Measurements from ENCODE around the gene MRPL51.
"Not testable (repeated sequence)": the region's sequence is repeated elsewhere in the genome, so short reads cannot be mapped to it uniquely, and the experiment has no call there.

Gene MRPL51

GRCh38 chr12:6469609-6470374 lies 23.3 kb downstream of the MRPL51 start:
- peak overlapping the region; percentile 81 for H3K4me3 ChIP-seq (ENCODE audit: control insufficient read depth, low read depth, low read length)
- no peak for TF ChIP-seq CTCF (conservative IDR thresholded peaks at IDR 0.05; ENCODE audit: control insufficient read depth, insufficient read depth, low read depth, low read length)
- no peak for DNase-seq (ENCODE audit: low read depth)

- peak overlapping the region; percentile 81 for H3K4me3 ChIP-seq (ENCODE audit: control insufficient read depth, low read depth, low read length)
- no peak for DNase-seq (ENCODE audit: low read depth)
Measured at GRCh38 chr12:6469092-6469491, 24.0 kb downstream of the MRPL51 start.

GRCh38 chr12:6468283-6468575 lies 24.8 kb downstream of the MRPL51 start:
- TF ChIP-seq CTCF (conservative IDR thresholded peaks at IDR 0.05; ENCODE audit: control insufficient read depth, insufficient read depth, low read depth, low read length), result no peak
- peak; percentile 67 for DNase-seq (ENCODE audit: low read depth)
- no peak overlapping the region for H3K4me3 ChIP-seq (ENCODE audit: control insufficient read depth, low read depth, low read length)

More at GRCh38 chr12:6469092-6469491, 24.0 kb downstream of the MRPL51 start:
- no peak for TF ChIP-seq CTCF (conservative IDR thresholded peaks at IDR 0.05; ENCODE audit: control insufficient read depth, insufficient read depth, low read depth, low read length)

DNA sequence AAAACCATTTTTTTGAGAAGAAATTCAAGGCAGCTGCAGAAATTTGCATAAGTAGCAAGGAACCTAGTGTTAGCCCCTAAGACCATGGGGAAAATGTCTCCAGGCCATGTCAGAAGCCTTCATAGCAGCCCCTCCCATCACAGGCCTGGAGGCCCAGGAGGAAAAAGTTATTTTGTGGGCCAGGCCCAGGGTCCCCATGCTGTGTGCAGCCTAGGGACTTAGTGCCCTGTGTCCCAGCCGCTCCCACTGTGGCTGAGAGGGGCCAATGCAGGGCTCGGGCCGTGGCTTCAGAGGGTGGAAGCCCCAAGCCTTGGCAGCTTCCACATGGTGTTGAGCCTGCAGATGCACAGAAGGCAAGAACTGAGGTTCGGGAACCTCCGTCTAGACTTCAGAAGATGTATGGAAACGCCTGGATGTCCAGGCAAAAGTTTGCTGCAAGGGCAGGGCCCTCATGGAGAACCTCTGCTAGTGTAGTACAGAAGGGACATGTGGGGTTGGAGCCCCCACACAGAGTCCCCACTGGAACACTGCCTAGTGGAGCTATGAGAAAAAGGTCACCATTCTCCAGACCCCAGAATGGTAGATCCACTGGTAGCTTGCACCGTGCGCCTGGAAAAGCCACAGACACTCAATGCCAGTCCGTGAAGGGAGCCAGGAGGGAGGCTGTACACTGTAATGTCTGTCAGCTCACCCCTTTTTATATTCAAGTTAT lies 25.3 kb downstream of the MRPL51 start:
- not testable (repeated sequence) for H3K4me3 ChIP-seq (ENCODE audit: control insufficient read depth, low read depth, low read length); DNase-seq (ENCODE audit: low read depth)

DNA sequence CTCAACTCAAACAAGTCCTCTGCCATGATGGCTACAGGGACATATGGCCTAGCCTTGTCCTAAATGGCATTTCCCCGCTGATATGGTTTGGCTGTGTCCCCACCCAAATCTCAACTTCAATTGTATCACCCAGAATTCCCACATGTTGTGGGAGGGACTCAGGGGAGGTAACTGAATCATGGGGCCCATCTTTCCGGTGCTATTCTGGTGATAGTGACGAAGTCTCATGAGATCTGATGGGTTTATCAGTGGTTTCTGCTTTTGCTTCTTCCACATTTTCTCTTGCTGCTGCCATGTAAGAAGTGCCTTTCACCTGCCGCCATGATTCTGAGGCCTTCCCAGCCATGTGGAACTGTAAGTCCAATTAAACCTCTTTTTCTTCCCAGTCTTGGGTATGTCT lies 26.3 kb downstream of the MRPL51 start:
- DNase-seq (ENCODE audit: low read depth), result not testable (repeated sequence)

GRCh38 chr12:6466184-6466573 lies 26.9 kb downstream of the MRPL51 start:
- no peak overlapping the region for H3K4me3 ChIP-seq (ENCODE audit: control insufficient read depth, low read depth, low read length)
- no peak for DNase-seq (ENCODE audit: low read depth)
- TF ChIP-seq CTCF (conservative IDR thresholded peaks at IDR 0.05; ENCODE audit: control insufficient read depth, insufficient read depth, low read depth, low read length), result no peak

More for the DNA sequence above, 26.3 kb downstream of the MRPL51 start:
- H3K4me3 ChIP-seq (ENCODE audit: control insufficient read depth, low read depth, low read length), result not testable (repeated sequence)

DNA sequence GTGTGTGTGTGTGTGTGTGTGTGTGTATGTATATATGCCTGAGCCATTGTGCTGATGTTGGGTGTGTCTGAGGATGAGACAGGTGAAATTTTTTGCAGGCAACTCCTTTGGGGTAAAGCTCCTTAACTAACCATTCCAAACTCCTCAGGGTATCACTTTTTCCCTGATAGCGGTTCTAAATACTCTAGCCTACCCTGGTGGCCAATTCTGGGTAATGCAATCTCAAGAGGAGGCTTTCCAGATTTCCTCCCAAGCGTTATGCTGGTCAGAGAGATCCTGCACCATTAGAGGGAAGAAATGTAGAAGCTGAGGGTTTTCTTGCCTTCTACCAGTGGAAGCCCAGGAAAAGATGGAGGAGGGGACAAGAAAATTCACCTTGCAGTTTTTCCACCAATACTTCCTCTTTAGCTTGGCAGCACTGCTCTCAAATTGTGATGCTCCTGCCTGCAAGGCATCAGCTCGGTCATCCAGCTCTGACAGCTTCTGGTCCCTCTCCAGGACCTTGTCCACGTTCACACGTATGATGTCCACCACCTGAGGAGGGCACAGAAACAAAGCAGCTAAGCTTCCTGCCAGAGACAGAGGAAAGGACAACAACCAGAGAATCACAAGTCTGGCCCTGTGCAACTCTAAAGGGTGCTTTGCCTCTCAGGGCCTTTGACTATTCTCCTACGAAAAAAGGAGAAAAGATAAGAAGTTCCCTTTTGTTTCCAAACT lies 27.4 kb downstream of the MRPL51 start:
- H3K4me3 ChIP-seq (ENCODE audit: control insufficient read depth, low read depth, low read length), result no peak overlapping the region
- peak; percentile 80 for DNase-seq (ENCODE audit: low read depth)

More for the DNA sequence above, 27.4 kb downstream of the MRPL51 start:
- TF ChIP-seq CTCF (conservative IDR thresholded peaks at IDR 0.05; ENCODE audit: control insufficient read depth, insufficient read depth, low read depth, low read length), result peak; percentile 99

Measured in fibroblast of mammary gland (primary cell).